GM18858 (cell line): ENCODE data around the gene GNAI3.
A peak's percentile ranks its signal among the peaks of the same experiment; 100 is the strongest.
"Not testable (repeated sequence)": the region's sequence is repeated elsewhere in the genome, so short reads cannot be mapped to it uniquely, and the experiment has no call there.

ENCODE experiments used
- ATAC-seq: cut with Tn5 transposase; IDR thresholded peaks from one replicate; pipeline ENCODE4 v1.9.1; 2021; ENCODE audit not compliant: unreplicated experiment

GNAI3 gene

DNA sequence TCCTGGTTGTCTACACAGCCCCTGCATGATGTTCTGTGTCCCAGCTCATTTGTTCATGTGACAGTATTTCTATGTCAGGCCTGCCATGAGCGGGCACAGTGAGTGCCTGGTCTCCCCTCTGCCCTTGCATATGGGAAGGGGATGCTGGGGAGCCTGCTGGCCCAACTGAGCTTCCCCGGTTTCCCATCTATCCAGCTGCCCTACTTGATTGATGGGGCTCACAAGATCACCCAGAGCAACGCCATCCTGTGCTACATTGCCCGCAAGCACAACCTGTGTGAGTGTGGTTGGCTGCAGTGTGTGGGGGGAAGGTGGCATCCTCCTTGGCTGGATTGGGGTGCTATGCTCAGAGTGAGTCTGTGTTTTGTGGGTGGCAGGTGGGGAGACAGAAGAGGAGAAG is 109.0 kb downstream of the GNAI3 start:
- no peak for ATAC-seq

DNA sequence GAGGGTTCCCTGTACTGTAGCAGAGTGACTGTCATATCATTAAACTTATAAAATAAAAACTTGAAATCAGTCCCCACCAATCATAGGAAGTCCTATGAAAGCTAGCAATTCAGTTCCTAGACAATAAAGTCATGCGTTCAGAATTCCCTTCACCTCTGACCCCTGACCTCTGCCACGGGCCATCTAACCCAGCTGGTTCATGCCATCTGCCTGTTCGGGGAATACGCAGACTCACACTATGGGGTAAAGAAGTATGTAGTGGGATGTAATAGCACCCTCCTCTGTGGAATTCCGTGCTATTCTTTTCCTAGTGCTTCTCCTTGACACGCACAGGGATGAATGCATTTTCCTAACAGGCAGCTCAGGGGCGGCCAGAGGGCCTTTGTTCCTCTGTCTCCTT is 109.6 kb downstream of the GNAI3 start:
- no peak for ATAC-seq

DNA sequence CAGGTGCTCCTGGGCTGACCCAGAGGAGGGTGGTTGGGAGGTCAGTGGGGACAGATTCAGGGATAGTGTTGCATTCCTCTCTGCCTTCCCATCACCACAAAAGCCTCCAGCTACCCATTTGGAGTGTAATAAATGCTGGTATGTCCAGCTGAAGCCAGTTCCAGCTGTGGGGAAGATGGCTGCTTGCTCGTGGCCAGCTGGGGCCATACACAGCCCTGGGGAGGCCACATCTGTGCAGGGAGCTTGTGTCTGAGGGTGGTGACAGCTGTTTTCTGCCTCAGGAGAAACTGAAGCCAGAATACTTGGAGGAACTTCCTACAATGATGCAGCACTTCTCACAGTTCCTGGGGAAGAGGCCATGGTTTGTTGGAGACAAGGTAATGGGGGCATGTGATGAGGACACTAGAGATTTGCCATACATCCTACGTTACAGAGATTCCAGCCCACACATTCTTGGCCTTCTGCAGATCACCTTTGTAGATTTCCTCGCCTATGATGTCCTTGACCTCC is 110.2 kb downstream of the GNAI3 start:
- no peak for ATAC-seq

DNA sequence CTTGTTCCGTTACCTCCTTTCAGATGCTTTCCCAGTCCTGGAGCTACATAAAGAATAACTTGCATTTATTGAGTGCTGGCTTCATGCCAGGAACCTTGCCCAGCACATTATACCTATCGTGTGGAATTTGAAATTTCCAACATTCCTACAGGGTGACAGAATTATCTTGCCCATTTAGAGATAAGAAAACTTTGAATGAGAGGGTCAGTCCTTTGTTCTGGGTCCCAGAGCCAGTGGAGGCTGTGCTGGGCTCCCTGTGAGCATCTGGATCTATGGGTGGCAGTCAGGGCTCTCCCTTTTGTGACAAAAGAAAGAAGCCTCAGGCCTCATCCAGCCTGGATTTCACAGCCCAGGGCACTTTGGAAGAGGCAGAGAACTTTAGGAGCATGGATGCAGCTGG is 110.7 kb downstream of the GNAI3 start:
- ATAC-seq, result no peak

DNA sequence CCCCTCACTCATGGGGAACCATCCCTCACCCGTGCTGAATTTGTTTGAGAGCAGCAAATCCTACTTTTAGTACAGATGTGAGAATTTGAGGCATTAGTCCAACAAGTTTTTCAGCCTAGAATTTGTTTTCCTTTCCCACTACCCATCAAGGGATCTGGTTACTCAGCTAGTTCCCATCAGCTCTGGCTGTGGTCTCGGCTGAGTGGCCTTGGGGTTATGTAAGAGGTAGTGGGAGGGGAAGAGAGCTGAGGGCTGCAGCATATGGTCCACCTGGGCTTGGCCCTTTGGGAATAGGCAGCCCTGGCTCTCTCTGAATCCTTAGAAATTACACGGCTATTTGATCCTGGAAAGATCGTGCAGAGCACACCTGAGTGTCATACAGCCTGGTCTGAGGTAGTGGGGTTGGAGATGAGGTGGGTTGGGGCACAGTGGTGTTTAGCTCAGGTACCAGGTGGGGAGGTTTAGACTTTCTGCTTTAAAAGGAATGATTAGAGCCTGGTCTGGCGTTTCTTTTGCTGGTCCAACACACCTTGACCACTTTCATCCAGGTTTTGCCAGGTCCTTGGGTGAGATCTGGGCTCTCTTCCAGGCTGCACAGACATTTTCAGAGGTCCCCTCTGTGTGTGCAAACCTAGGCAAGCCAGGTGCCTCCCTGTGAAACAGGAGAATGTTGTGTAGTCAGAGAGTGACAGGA is 111.7 kb downstream of the GNAI3 start:
- no peak for ATAC-seq

DNA sequence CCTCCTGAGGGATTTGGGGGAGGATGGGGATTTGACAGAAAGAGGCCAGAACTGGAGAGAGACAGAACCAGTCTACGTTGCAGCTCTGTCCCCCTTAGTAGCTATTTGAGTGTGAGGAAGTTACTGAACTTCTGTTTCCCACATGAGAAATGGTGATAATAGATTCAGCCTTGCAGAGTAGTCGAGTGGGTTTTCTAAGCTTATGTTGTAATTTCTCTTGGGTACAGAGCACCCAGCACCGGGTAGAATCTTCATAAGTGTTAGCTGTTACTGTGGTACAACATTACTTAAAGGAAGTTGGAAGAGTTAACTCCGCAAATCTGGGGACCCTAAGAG is 112.2 kb downstream of the GNAI3 start:
- not testable (repeated sequence) for ATAC-seq

DNA sequence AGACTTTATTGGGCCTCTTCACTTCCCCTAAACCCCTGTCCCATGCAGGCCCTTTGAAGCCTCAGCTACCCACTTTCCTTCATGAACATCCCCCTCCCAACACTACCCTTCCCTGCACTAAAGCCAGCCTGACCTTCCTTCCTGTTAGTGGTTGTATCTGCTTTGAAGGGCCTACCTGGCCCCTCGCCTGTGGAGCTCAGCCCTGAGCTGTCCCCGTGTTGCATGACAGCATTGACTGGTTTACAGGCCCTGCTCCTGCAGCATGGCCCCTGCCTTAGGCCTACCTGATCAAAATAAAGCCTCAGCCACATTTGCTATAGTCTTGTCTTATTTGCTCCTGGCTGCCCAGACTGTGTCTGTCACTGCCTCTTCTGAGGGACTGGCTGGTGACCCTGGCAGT is 113.0 kb downstream of the GNAI3 start:
- no peak for ATAC-seq

DNA sequence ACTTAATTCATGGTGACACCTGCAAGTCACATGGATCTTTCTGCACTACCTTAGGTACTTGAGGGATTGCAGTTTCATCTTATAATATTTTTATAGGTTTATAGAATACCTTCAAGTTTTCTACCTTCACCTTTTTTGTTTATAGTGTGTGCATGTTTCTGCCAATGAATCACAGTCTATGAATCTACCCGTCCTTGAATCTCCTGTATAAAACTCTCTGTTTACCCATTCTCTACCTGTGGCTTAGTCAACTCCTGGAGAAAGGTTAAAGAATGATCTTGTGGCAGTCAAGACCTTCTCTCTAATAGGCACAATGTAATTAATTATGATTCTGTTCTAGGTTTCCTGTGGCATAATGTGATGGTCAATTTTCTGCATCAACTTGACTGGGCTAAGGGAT is 116.3 kb downstream of the GNAI3 start:
- ATAC-seq, result no peak

DNA sequence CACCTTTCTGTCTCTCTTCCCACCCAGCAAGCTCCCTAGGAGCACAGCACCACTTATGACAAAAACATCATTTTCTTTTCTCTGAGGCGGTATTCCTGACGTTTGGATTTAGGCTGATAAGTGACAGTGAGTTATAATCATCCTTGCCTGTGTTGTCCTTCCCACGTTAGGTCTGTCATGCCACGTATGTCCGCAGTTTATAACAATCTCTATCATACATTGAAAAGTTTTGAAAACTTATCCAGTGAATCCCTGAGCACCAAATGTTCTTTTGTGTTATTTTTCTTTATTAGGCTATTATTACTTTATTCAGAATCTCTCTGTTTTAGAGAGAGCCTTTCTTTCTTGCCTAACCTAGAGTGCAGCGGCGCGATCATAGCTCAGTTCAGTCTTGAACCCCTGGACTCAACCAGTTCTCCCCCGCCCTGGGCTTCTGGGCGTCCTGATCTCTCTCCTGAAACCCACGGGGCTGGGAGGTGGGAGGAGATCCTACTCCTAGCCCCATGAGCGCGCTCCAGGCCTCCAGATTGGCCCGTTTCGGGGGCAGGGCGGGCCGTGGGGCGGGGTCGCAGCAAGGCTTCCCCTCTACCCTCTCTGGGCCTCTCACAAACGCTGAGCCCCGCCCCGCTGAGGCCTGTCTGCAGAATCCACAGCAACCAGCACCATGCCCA is 119.2 kb downstream of the GNAI3 start, which contains the start of gene GSTM2:
Gene GSTM2 (plus strand): TSS at position 606 of the 671 bp plus-strand sequence. CDS start 59 bp downstream, at position 665.
- ATAC-seq, result peak; percentile 84
